Erythroblast (primary cell): Measurements from ENCODE around the gene SAMHD1.
A peak's percentile ranks its signal among the peaks of the same experiment; 100 is the strongest.
"Not testable (repeated sequence)": the region's sequence is repeated elsewhere in the genome, so short reads cannot be mapped to it uniquely, and the experiment has no call there.

Experiments
- DNase-seq, 2 experiments: peaks; one replicate each; lab custom pipeline; 2025; lab: John Stamatoyannopoulos, UW
- GATA1 ChIP-seq: IDR thresholded peaks from 2 replicates; pipeline ENCODE4 v1.6.1; 2011; ENCODE audit warnings: low read depth, mild to moderate bottlenecking, control low read depth, low read length, moderate library complexity
- POLR2A ChIP-seq: IDR thresholded peaks from 2 replicates; pipeline ENCODE4 v1.6.1; 2011; ENCODE audit warnings: mild to moderate bottlenecking, low read length

SAMHD1 gene

DNA sequence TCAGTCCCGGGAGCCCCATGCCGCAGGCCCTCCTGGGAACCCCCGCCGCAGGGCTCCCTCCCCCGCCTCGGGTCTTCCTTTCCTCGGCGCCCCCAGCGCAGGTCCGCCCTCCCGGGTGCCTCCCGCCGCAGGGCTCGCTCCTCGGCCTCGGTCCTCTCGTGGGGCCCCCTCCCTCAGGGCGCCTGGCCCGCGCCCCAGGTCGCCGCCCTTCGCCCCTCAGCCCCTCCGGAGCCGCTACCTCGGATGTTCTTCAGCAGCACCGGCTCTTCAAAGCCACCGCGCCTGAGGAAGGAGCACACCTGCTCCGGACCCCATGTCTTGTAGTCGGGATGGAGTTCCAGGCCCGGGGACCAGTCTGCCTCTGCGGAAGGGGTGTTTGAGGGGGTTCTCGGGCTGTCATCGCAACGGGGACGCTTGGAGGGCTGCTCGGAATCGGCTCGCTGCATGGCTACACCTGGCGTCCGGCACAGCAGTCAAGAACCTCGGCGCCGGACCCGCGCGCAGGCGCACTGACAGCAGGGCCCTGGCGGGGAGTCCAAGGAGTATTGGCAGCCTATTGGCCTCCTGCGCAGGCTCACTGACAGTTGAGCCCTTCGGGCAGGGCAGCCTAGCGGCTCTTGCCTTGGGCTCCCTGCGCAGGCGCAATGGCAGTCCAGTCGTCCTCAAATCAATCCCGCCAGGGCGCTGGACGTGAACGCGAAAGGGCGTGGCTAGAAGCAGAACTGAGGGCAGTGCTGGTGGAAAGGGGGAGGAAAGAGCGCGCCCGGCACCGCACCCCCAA, at the start of gene SAMHD1:
SAMHD1 (minus strand) TSS at position 511 of the 781 bp plus-strand sequence; CDS start at position 446, 65 bp downstream.
- DNase-seq, result peak; percentile 93 to 96
- TF ChIP-seq POLR2A, result peak; percentile 25
- no peak for TF ChIP-seq GATA1

DNA sequence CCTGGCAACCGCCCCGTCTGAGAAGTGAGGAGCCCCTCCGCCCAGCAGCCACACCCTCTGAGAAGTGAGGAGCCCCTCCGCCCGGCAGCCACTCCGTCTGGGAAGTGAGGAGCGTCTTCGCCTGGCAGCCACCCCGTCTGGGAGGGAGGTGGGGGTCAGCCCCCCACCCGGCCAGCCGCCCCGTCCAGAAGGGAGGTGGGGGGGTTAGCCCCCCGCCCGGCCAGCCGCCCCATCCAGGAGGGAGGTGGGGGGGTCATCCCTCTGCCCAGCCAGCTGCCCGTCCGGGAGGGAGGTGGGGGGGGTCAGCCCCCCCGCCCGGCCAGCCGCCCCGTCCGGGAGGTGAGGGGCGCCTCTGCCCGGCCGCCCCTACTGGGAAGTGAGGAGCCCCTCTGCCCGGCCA, 48.7 kb upstream of the SAMHD1 start:
- DNase-seq, result not testable (repeated sequence)

DNA sequence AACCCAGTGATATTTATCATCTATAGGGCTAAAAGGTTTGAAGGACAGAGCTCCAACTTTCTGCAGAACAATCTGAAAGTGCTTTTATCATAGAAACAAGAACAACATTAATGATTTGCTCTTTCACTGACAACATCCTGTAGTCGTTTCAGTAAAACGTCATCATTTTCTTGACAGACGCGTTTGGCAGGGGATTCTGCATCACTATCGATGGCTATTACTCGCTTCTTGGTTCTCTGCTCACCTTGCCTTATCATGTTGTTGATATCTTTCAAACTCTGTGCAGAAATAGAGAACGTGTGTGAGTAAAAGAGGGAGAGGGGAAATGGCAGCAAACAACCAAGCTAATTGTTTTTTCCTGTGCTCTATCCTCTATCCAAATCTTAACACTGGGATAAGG, 47.1 kb upstream of the SAMHD1 start:
- TF ChIP-seq POLR2A, result no peak
- TF ChIP-seq GATA1, result no peak
- no peak for DNase-seq

DNA sequence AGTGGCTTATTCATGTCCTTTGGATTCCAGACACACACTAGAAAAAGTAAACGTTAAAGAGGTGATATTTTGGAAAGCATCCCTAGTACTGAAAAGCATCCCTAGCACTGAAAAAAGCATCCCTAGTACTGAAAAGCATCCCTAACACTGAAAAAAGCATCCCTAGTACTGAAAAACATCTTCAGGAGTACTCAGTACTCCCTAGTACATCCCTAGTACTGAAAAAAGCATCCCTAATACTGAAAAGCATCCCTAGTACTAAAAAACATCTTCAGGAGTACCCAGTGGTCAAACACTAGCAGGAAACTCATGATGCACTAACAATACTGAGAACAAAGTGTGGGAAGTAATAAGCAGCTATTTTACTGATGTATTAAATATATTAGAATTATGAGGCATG, 45.6 kb upstream of the SAMHD1 start:
- no peak for DNase-seq
- TF ChIP-seq GATA1 (no peak), POLR2A (no peak)

DNA sequence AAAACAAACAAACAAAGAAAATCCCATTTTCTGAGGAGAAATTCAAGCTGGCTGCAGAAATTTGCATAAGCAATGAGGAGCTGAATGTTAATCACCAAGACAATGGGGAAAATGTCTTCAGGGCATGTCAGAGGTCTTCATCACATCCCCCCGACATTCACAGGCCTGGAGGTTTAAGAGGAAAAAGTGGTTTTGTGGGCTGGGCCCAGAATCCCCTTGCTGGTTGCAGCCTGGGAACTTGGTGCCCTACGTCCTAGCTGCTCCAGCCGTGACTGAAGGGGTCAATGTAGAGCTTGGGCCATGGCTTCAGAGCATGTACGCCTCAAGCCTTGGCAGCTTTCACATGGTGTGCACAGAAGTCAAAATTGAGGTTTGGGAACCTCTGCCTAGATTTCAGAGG, 42.7 kb upstream of the SAMHD1 start:
- not testable (repeated sequence) for DNase-seq

DNA sequence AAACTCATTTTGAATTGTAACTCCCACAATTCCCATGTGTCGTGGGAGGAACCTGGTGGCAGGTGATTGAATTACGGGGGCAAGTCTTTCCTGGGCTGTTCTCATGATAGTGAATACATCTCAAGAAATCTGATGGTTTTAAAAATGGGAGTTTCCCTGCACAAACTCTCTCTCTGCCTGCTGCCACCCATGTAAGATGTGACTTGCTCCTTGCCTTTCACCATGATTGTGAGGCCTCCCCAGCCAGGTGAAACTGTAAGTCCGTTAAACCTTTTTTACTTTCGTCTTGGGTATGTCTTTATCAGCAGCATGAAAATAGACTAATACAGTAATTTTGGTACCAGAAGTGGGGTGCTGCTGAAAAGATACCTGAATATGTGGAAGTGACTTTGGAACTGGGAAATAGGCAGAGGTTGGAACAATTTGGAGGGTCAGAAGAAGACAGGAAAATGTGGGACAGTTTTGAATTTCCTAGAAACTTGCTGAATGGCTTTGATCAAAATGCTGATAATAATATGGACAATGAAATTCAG, 41.4 kb upstream of the SAMHD1 start:
- no peak for DNase-seq
- no peak for TF ChIP-seq GATA1
- TF ChIP-seq POLR2A, result no peak

DNA sequence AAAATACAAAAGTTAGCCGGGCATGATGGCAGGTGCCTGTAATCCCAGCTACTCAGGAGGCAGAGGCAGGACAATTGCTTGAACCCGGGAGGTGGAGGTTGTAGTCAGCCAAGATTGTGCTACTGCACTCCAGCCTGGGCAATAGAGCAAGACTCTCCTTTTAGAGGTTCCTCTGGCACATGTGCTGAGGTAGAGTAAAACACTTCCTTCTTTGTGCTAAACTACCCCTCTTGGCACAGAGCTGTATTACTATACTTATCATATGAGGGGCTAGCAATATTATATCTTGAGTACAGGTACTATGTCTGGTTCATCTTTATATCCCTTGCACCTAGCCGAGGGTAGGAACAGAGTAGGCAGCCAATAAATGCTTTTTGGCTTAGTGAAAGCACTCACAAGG, 40.2 kb upstream of the SAMHD1 start:
- TF ChIP-seq GATA1 (no peak), POLR2A (no peak)
- DNase-seq, result no peak

DNA sequence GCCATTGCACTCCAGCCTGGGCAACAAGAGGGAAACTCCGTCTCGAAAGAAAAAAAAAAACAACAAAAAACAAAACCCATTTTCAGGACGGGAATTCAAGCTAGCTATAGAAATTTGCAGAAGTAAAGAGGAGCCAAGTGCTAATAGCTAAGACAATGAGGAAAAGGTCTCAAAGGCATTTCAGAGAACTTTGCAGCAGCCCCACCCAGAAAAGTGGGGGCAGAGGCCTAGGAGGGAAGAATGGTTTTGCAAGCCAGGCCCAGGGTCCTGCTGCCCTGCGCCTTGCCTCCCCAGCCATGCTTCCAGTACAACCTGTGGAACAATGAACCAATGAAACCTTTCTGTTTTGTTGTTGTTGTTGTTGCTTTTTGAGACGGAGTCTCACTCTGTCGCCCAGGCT, 38.3 kb upstream of the SAMHD1 start:
- no peak for TF ChIP-seq GATA1
- TF ChIP-seq POLR2A, result no peak

DNA sequence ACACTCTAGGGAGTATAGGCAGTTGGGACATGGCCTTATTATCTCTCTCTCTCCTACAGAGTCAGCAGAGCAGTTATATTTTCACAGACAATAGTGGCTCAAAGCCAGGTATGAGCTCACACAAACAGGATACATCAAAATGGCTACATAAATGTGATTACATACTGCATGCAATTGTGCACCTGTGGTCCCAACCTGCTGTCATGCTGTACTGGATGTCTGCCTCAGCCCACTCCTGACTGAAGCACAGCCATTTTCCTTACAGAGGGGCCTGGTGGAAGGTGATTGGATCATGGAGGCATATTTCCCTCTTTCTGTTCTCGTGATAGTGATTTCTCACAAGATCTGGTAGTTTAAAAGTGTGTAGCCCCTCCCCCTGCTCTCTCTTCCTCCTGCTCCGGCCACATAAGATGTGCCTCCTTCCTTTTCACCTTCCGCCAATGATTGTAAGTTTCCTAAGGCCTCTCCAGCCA, 37.0 kb upstream of the SAMHD1 start:
- no peak for DNase-seq
- TF ChIP-seq GATA1 (no peak), POLR2A (no peak)

More for the DNA sequence above, 38.3 kb upstream of the SAMHD1 start:
- DNase-seq, result no peak

DNA sequence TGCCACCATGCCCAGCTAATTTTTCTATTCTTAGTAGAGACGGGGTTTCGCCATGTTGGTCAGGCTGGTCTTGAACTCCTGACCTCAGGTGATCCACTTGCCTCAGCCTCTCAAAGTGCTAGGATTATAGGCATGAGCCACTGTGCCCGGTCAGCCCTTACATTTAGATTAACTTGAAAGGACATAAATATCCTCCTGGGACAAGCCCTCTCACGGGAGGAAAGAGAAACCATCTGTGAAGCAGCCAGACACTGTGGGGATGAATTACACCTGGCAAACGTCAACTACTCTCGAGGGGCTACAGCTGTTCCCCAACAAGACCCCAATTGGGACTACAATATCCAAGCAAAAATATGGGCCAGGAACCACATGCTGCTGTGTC, 32.7 kb upstream of the SAMHD1 start:
- TF ChIP-seq GATA1, result no peak
- no peak for TF ChIP-seq POLR2A
- DNase-seq, result no peak

DNA sequence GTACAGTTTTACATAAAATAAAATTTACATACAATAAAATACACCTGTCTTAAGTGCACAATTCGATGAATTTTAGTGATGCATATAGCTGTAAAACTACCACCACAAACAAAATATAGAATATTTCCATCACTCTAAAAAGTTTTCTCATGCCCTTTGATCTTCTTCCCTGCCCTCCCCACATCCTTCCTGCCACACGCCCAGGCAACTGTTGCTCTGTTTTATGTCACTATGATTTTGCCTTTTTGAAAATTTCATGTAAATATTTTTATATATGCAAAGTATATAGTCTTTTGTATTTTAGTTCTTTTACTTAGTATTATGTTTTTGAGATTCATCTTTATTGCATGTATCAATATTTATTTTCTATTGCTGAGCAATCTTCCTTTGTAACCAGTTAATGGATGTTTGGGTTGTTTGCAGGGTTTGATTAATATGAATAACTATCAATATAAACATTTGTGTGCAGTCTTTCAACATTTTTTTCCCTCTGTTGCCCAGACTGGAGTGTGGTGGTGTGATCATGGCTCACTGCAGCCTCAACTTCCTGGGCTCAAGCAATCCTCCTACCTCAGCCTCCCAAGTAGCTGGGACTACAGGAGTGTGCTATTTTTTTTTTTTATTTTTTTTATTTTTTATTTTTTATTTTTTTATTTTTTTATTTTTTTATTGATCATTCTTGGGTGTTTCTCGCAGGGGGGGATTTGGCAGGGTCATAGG, 23.8 kb upstream of the SAMHD1 start:
- DNase-seq, result no peak
- TF ChIP-seq POLR2A (no peak), GATA1 (no peak)

DNA sequence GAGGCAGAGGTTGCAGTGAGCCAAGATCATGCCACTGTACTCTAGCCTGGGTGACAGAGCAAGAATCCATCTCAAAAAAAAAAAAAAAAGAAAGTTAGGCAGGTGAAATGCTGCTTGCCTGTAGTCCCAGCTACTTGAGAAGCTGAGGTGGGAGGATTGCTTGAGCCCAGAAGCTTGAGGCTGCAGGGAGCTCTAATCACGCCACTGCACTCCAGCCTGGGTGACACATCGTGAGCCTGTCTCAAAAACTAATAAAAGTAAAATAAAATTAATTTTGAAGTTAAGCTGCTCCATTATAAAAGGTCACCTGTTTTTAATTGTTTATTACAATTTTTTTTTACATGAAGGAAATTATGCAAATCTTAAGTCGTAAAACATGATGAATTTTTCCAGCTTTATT, 23.2 kb upstream of the SAMHD1 start:
- TF ChIP-seq POLR2A (no peak), GATA1 (no peak)
- DNase-seq, result no peak

DNA sequence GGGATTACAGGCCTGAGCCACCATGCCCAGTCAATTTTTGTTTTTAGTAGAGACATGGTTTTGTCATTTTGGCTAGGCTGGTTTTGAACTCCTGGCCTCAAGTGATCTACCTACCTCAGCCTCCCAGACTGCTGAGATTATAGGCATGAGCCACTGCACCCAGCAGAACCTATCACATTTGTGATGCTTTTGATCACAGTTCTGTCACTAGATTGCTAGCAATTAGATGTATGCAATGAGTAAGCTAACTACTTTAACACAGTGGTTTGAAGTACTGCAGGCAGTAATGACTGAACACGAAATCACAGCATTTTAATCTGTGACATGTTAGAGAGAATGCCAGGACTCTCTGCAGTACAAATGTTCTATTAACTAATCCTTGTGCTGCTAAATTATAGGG, 19.6 kb upstream of the SAMHD1 start:
- no peak for DNase-seq
- TF ChIP-seq POLR2A, result no peak
- no peak for TF ChIP-seq GATA1

DNA sequence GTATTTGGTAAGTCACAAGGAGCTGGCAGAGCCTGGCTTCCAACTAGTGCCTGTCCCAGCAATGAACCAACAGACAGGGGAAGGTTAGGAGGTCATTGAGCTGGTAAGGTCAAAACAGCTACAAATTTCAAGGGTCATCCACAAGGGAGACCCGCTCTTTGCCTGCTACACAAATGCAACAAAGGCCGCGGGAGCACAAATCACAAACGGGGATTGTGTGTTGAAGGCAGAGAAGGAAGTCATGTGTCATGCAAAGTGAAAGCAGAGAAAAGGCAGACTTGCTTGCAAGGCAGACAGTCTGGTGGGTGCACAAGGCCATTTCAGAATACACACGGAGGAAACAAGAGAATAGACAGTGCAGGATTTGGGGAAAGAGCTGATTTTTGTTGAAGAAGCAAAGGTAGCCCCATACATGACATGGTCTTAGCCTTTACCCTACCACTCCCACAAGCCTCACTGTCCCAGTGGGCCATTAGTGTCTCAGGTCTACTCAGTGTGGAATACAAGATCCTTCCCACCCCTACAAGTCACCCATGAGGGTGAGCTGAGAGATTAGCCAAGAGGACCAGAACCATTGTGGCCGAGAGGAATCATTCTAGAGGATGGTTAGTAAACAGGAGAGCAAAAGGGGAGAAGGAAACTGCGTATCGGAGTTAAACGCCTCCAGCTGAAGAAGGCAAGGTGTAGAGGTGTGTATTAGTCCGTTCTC, 18.1 kb upstream of the SAMHD1 start:
- TF ChIP-seq POLR2A (no peak), GATA1 (no peak)
- DNase-seq, result no peak
